HepG2 (cell line): ENCODE data around the gene FNDC7. TPM values are rescaled to one million over a fixed set of nuclear protein-coding genes. Genes with fewer than 3 reads are reported as not detected.

Experiments
- CEBPB ChIP-seq: IDR thresholded peaks from 2 replicates; pipeline ENCODE4 v1.6.1; 2011; ENCODE audit warnings: low read depth, low read length, improper control_type of control experiment, borderline replicate concordance
- CENPT ChIP-seq: sonication (generic); formaldehyde crosslinking; IDR thresholded peaks from 2 replicates; pipeline ENCODE4 v1.8.0; 2022; ENCODE audit warnings: low read depth, mild to moderate bottlenecking, moderate library complexity, missing genetic modification reagents
- CHCHD3 ChIP-seq: sonication (generic); formaldehyde crosslinking; IDR thresholded peaks from 2 replicates; pipeline ENCODE4 v1.8.0; 2022; ENCODE audit warnings: mild to moderate bottlenecking, missing genetic modification reagents, moderate library complexity
- CREB1 ChIP-seq, 2 experiments: fragments of 450-650 bp in 1 of 2; IDR thresholded peaks; 2 replicates each; pipeline ENCODE4 v1.6.1; 2016 to 2017; ENCODE audit warnings: control low read depth in 1 of 2, mild to moderate bottlenecking in 1 of 2, missing compliant biosample characterization in 1 of 2, missing genetic modification characterization in 1 of 2
- DR1 ChIP-seq: sonication (generic); formaldehyde crosslinking; IDR thresholded peaks from 2 replicates; pipeline ENCODE4 v1.8.0; 2021; ENCODE audit warnings: mild to moderate bottlenecking, missing genetic modification reagents, inconsistent platforms
- HMG20A ChIP-seq: IDR thresholded peaks from 2 replicates; pipeline ENCODE4 v1.6.1; 2016; ENCODE audit warnings: borderline replicate concordance
- IRF1 ChIP-seq: sonication (generic); formaldehyde crosslinking; IDR thresholded peaks from 2 replicates; pipeline ENCODE4 v1.4.0; 2020; ENCODE audit warnings: low read depth, mild to moderate bottlenecking, missing genetic modification reagents
- JUND ChIP-seq: sonication (generic); formaldehyde crosslinking; IDR thresholded peaks from 2 replicates; pipeline ENCODE4 v1.8.0; 2022; ENCODE audit warnings: mild to moderate bottlenecking, missing genetic modification reagents
- MEIS2 ChIP-seq: sonication (generic); formaldehyde crosslinking; IDR thresholded peaks from 2 replicates; pipeline ENCODE4 v1.9.0; 2021; ENCODE audit warnings: mild to moderate bottlenecking, missing genetic modification reagents
- NFE2L1 ChIP-seq: sonication (generic); formaldehyde crosslinking; IDR thresholded peaks from 2 replicates; pipeline ENCODE4 v1.4.0; 2020; ENCODE audit warnings: missing genetic modification reagents, mild to moderate bottlenecking, borderline replicate concordance
- PRDM10 ChIP-seq: sonication (generic); formaldehyde crosslinking; IDR thresholded peaks from 2 replicates; pipeline ENCODE4 v1.4.0; 2020; ENCODE audit warnings: low read depth, missing genetic modification reagents
- TBX3 ChIP-seq: fragments of 450-650 bp; IDR thresholded peaks from 2 replicates; pipeline ENCODE4 v1.6.1; 2017; ENCODE audit warnings: antibody characterized with exemption, mild to moderate bottlenecking, inconsistent platforms, borderline replicate concordance
- TP53 ChIP-seq: sonication (generic); formaldehyde crosslinking; conservative IDR thresholded peaks from 2 replicates; pipeline ENCODE4 v1.4.0; 2020; ENCODE audit warnings: missing genetic modification reagents
- ZKSCAN1 ChIP-seq: fragments of 150-350 bp; IDR thresholded peaks from 2 replicates; pipeline ENCODE4 v1.6.1; 2014; ENCODE audit warnings: low read length
- ZMAT3 ChIP-seq: sonication (generic); formaldehyde crosslinking; conservative IDR thresholded peaks from 2 replicates; pipeline ENCODE4 v1.7.0; 2021; ENCODE audit warnings: missing genetic modification reagents
- ZNF281 ChIP-seq: sonication (generic); formaldehyde crosslinking; IDR thresholded peaks from 2 replicates; pipeline ENCODE4 v1.4.0; 2020; ENCODE audit warnings: missing genetic modification reagents, borderline replicate concordance
- ZNF30 ChIP-seq: sonication (generic); formaldehyde crosslinking; IDR thresholded peaks from 2 replicates; pipeline ENCODE4 v1.5.0; 2020; ENCODE audit warnings: mild to moderate bottlenecking, missing genetic modification reagents
- ZNF569 ChIP-seq: sonication (generic); formaldehyde crosslinking; IDR thresholded peaks from 2 replicates; pipeline ENCODE4 v1.5.0; 2020; ENCODE audit warnings: mild to moderate bottlenecking, missing genetic modification reagents, moderate library complexity, borderline replicate concordance
- ZNF614 ChIP-seq: IDR thresholded peaks from 2 replicates; pipeline ENCODE4 v1.6.1; 2018; ENCODE audit warnings: missing biosample characterization, missing genetic modification reagents, inconsistent platforms, borderline replicate concordance
- ZNF619 ChIP-seq: sonication (generic); formaldehyde crosslinking; IDR thresholded peaks from 2 replicates; pipeline ENCODE4 v1.4.0; 2020; ENCODE audit warnings: mild to moderate bottlenecking, missing genetic modification reagents
- ZNF652 ChIP-seq: IDR thresholded peaks from 2 replicates; pipeline ENCODE4 v1.6.1; 2016; ENCODE audit warnings: low read depth, borderline replicate concordance
- polyA plus RNA-seq, 8 experiments: library from polyadenylated mRNA; depleted of rRNA in 3 of 8; stranded (reverse) in 7 of 8; unstranded in 1 of 8; fragments of >200 nt; fragmentation: Illumina TruSeq in 4 of 8; extraction: Trizol in 4 of 8; gene quantifications; 2 replicates each; pipeline versions ENCODE4 v1.2.1 to v1.2.3, GENCODE V29; 2011 to 2016; ENCODE audit warnings: low read depth in 4 of 8, missing spikeins in 1 of 8, mixed read lengths in 1 of 8; ENCODE audit not compliant: insufficient read depth in 1 of 8
- total RNA-seq, 5 experiments: library from RNA; depleted of rRNA; stranded (reverse); fragments of >200 nt; fragmentation: Illumina TruSeq; extraction: Trizol; gene quantifications; 2 replicates each; pipeline ENCODE4 v1.2.3, GENCODE V29; 2016; ENCODE audit warnings: low read depth in 1 of 5

The FNDC7 gene
- total and polyA plus RNA-seq, 2 of the 13 experiments (the other 11 are each of a cell fraction or from before 2014, with no cell fraction given), result 0.03 TPM; not detected in 1

- TF ChIP-seq ZNF30 (no peak), HMG20A (CRISPR knock-in tag) (peak; percentile 43; the same call in 1 of the 2 replicates), ZNF619 (CRISPR knock-in tag) (0 out of 2 replicates have a peak, but pooled peaks have one; percentile 67), ZMAT3 (CRISPR knock-in tag) (no peak), IRF1 (no peak), ZNF614 (CRISPR knock-in tag) (peak; percentile 86; the same call in 1 of the 2 replicates), CENPT (CRISPR knock-in tag) (no peak), NFE2L1 (CRISPR knock-in tag) (no peak), JUND (CRISPR knock-in tag) (peak; percentile 67), ZNF652 (CRISPR knock-in tag) (no peak), TP53 (CRISPR knock-in tag) (no peak; the same call in 1 of the 2 replicates), CEBPB (no peak), CREB1 (IDR thresholded peaks at IDR 0.05) (peak; percentile 100), CREB1 (CRISPR knock-in tag; IDR thresholded peaks at IDR 0.05) (peak; percentile 96), ZKSCAN1 (no peak), DR1 (CRISPR knock-in tag) (peak; percentile 71), PRDM10 (no peak), CHCHD3 (CRISPR knock-in tag) (0 out of 2 replicates have a peak, but pooled peaks have one; percentile 7), ZNF281 (CRISPR knock-in tag) (peak; percentile 66), MEIS2 (CRISPR knock-in tag) (peak; percentile 84; the same call in 1 of the 2 replicates), TBX3 (no peak; the same call in 1 of the 2 replicates), ZNF569 (CRISPR knock-in tag) (no peak)
Measured at GRCh38 chr1:108746382-108747170, 33.9 kb downstream of the FNDC7 start, which contains the start of gene STXBP3 (continued).
